Liver (tissue), 9 donors: ENCODE measurements around the gene HP. TPM values are rescaled to one million over a fixed set of nuclear protein-coding genes. Genes with fewer than 3 reads are reported as not detected.
A peak's percentile ranks its signal among the peaks of the same experiment; 100 is the strongest.

Experiments
- DNase-seq: peaks from one replicate; pipeline ENCODE4 v3.0.0-alpha.2; 2017; ENCODE audit warnings: low spot score
- H3K27ac ChIP-seq, 2 donors: one replicate each; pipeline ENCODE4 v1.7.0; 2013; ENCODE audit warnings: inconsistent platforms in 2 of 2, low read length in 2 of 2, control low read depth in 1 of 2, low read depth in 1 of 2, mild to moderate bottlenecking in 1 of 2
- H3K27me3 ChIP-seq, 4 donors: one replicate each; pipeline versions ENCODE4 v1.6.1 to v1.7.0; 2013; ENCODE audit warnings: low read length in 3 of 4, inconsistent platforms in 1 of 4, mild to moderate bottlenecking in 1 of 4, moderate library complexity in 1 of 4; ENCODE audit not compliant: control insufficient read depth in 4 of 4, insufficient read depth in 4 of 4
- H3K36me3 ChIP-seq, 4 donors: one replicate each; pipeline versions ENCODE4 v1.6.1 to v1.7.0; 2013; ENCODE audit warnings: low read length in 3 of 4, mild to moderate bottlenecking in 3 of 4, low read depth in 1 of 4, moderate library complexity in 1 of 4; ENCODE audit not compliant: control insufficient read depth in 4 of 4, insufficient read depth in 3 of 4
- H3K4me1 ChIP-seq, 4 donors: one replicate each; pipeline versions ENCODE4 v1.6.1 to v1.7.0; 2013; ENCODE audit warnings: low read length in 3 of 4, mild to moderate bottlenecking in 3 of 4, moderate library complexity in 1 of 4; ENCODE audit not compliant: control insufficient read depth in 4 of 4, insufficient read depth in 4 of 4
- H3K4me3 ChIP-seq, 3 donors: one replicate each; pipeline versions ENCODE4 v1.6.1 to v1.7.0; 2013; ENCODE audit warnings: low read length in 3 of 3, control low read depth in 1 of 3, low read depth in 1 of 3, mild to moderate bottlenecking in 1 of 3
- H3K9ac ChIP-seq, 2 donors: one replicate each; pipeline ENCODE4 v1.7.0; 2013; ENCODE audit warnings: low read length in 2 of 2, mild to moderate bottlenecking in 2 of 2, moderate library complexity in 2 of 2, control low read depth in 1 of 2, low read depth in 1 of 2
- H3K9me3 ChIP-seq, 4 donors: one replicate each; pipeline versions ENCODE4 v1.6.1 to v1.7.0; 2013; ENCODE audit warnings: low read length in 3 of 4; ENCODE audit not compliant: control insufficient read depth in 4 of 4
- ATF3 ChIP-seq: IDR thresholded peaks from 2 replicates; pipeline ENCODE4 v1.6.1; 2016; ENCODE audit warnings: antibody characterized with exemption
- EGR1 ChIP-seq, 2 donors: IDR thresholded peaks; 2 replicates each; pipeline ENCODE4 v1.6.1; 2016 to 2018; ENCODE audit warnings: antibody characterized with exemption in 2 of 2, low read depth in 2 of 2
- FOXA1 ChIP-seq: IDR thresholded peaks from 2 replicates; pipeline ENCODE4 v1.6.1; 2016; ENCODE audit warnings: antibody characterized with exemption
- FOXA2 ChIP-seq: IDR thresholded peaks from 2 replicates; pipeline ENCODE4 v1.6.1; 2016; ENCODE audit warnings: antibody characterized with exemption
- GABPA ChIP-seq, 2 donors: IDR thresholded peaks in 1 of 2; conservative IDR thresholded peaks in 1 of 2; 2 replicates each; pipeline ENCODE4 v1.6.1; 2016; ENCODE audit warnings: antibody characterized with exemption in 2 of 2, mild to moderate bottlenecking in 1 of 2, moderate library complexity in 1 of 2
- HNF4A ChIP-seq, 2 donors: conservative IDR thresholded peaks; 2 replicates each; pipeline ENCODE4 v1.6.1; 2016; ENCODE audit warnings: antibody characterized with exemption in 2 of 2, mild to moderate bottlenecking in 2 of 2
- HNF4G ChIP-seq: IDR thresholded peaks from 2 replicates; pipeline ENCODE4 v1.6.1; 2016; ENCODE audit warnings: antibody characterized with exemption
- JUND ChIP-seq, 2 donors: IDR thresholded peaks; 2 replicates each; pipeline ENCODE4 v1.6.1; 2016; ENCODE audit warnings: antibody characterized with exemption in 2 of 2
- MAX ChIP-seq: IDR thresholded peaks from 2 replicates; pipeline ENCODE4 v1.6.1; 2016; ENCODE audit warnings: antibody characterized with exemption
- NR2F2 ChIP-seq: IDR thresholded peaks from 2 replicates; pipeline ENCODE4 v1.6.1; 2016; ENCODE audit warnings: antibody characterized with exemption
- RAD21 ChIP-seq, 2 donors: IDR thresholded peaks; 2 replicates each; pipeline ENCODE4 v1.6.1; 2016; ENCODE audit warnings: antibody characterized with exemption in 2 of 2, mild to moderate bottlenecking in 2 of 2
- RXRA ChIP-seq, 2 donors: IDR thresholded peaks; 2 replicates each; pipeline ENCODE4 v1.6.1; 2017 to 2018; ENCODE audit warnings: antibody characterized with exemption in 2 of 2, mild to moderate bottlenecking in 1 of 2
- SP1 ChIP-seq: IDR thresholded peaks from 2 replicates; pipeline ENCODE4 v1.6.1; 2018; ENCODE audit warnings: antibody characterized with exemption, mild to moderate bottlenecking
- TAF1 ChIP-seq: conservative IDR thresholded peaks from 2 replicates; pipeline ENCODE4 v1.6.1; 2016; ENCODE audit warnings: antibody characterized with exemption, mild to moderate bottlenecking
- YY1 ChIP-seq: IDR thresholded peaks from 2 replicates; pipeline ENCODE4 v1.6.1; 2016; ENCODE audit warnings: antibody characterized with exemption, mild to moderate bottlenecking
- WGBS: extraction: QIAGEN DNeasy Blood & Tissue Kit; methylation state at CpG from one replicate; pipeline ENCODE4 v1.1.7; 2013; 5-methylcytosine and 5-hydroxymethylcytosine counted together
- polyA plus RNA-seq, 2 donors: library from polyadenylated mRNA; stranded (reverse) in 1 of 2; unstranded in 1 of 2; fragments of 200-250 nt in 1 of 2; fragments of >200 nt in 1 of 2; fragmentation: Nextera tagmentation in 1 of 2; extraction: Ambion mirVana in 1 of 2; gene quantifications; one replicate each; pipeline versions ENCODE4 v1.2.1 to v1.2.3, GENCODE V29; 2013 to 2015
- total RNA-seq, 2 donors: library from RNA; depleted of rRNA; stranded (reverse); fragments of >200 nt; gene quantifications; one replicate each; pipeline ENCODE4 v1.2.3, GENCODE V29; 2014
- TF ChIP-seq, protein P1 (sequence below): IDR thresholded peaks from 2 replicates; pipeline ENCODE4 v1.6.1; 2016; ENCODE audit warnings: antibody characterized with exemption
- TF ChIP-seq, protein P2 (sequence below): IDR thresholded peaks from 2 replicates; pipeline ENCODE4 v1.6.1; 2016; ENCODE audit warnings: antibody characterized with exemption, mild to moderate bottlenecking
- TF ChIP-seq, protein P3 (sequence below): fragments of 150-350 bp; IDR thresholded peaks from 2 replicates; pipeline ENCODE4 v1.5.1; 2017; ENCODE audit warnings: improper control_type of control experiment, low read depth, low read length; ENCODE audit not compliant: missing input control
- donor health status: healthy.
- donor health status: healthy.
- donor health status: healthy.
- donor health status: healthy.
- donor health status: healthy.

HP gene
- total and polyA plus RNA-seq, 4 donors = 13,922 to 117,679 (median 53,485) TPM

- TF ChIP-seq ATF3 = no peak
These were observed 30.1 kb downstream of the HP start (continued) for GRCh38 chr16:72084445-72084844.

DNA sequence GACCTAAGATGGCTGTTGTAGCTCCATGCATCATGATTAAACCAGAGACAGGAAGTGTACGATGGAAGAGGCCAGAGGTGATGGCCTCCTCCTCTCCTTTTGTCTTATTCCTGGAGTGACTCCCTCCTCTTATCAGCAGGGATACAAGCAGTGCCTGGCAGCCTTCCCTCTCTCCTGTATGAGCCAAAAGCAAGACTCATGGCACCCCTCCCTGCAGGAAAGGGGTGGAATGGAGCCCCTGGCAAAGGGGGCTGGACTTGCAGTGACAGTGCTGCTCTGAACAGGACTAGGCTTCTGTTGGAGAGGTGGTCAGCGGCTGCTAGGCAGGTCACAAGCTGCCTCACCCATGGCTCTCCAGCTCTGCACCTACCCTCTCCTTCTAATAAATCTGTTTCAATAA lies 30.7 kb downstream of the HP start:
- peaks cover 0 to 9% (median 8%) of the 10 kb centered on the region in 4 donors for H3K4me1 ChIP-seq
- 94% methylated on average over 2 of the region's 2 CpGs for WGBS
- no peak overlapping the region for H3K4me3 ChIP-seq
- H3K36me3 ChIP-seq = peaks cover 12 to 51% (median 41%) of the 10 kb centered on the region in 4 donors
- peaks cover 0 to 6% (median 3%) of the 10 kb centered on the region in 4 donors for H3K9me3 ChIP-seq
- no peak for DNase-seq
- no peak overlapping the region for H3K27ac ChIP-seq
- H3K9ac ChIP-seq = no peak overlapping the region
- TF ChIP-seq TAF1 (no peak), RXRA (IDR thresholded peaks at IDR 0.05) (no peak), HNF4G (no peak)
- no peaks in the 10 kb centered on the region for H3K27me3 ChIP-seq

- no peak overlapping the region for H3K27ac ChIP-seq
- no peak overlapping the region for H3K9ac ChIP-seq
- no peak for DNase-seq
- H3K4me1 ChIP-seq = peaks cover 0 to 38% (median 29%) of the 10 kb centered on the region in 4 donors
- no peaks in the 10 kb centered on the region for H3K27me3 ChIP-seq
- H3K4me3 ChIP-seq = peak overlapping the region in 1 of 3 donors; percentile 24
- 47% methylated on average over 3 of the region's 3 CpGs for WGBS
- H3K9me3 ChIP-seq = no peaks in the 10 kb centered on the region
- TF ChIP-seq ATF3 (no peak), EGR1 (IDR thresholded peaks at IDR 0.05; ENCODE audit: low read depth in 2 of 2) (no peak), YY1 (peak; percentile 59), RAD21 (IDR thresholded peaks at IDR 0.05) (peak in 1 of 2 donors; percentile 33), TAF1 (no peak), RXRA (IDR thresholded peaks at IDR 0.05) (peak; percentile 63 to 73), GABPA (IDR thresholded peaks at IDR 0.05 in 1 of 2, conservative IDR thresholded peaks at IDR 0.05 in 1 of 2) (peak in 1 of 2 donors; percentile 52), HNF4A (conservative IDR thresholded peaks at IDR 0.05) (peak; percentile 76 to 83), FOXA1 (no peak), NR2F2 (no peak), HNF4G (no peak), FOXA2 (peak; percentile 11), JUND (IDR thresholded peaks at IDR 0.05) (no peak), SP1 (peak; percentile 69), MAX (no peak)
- TF ChIP-seq, protein P1, sequence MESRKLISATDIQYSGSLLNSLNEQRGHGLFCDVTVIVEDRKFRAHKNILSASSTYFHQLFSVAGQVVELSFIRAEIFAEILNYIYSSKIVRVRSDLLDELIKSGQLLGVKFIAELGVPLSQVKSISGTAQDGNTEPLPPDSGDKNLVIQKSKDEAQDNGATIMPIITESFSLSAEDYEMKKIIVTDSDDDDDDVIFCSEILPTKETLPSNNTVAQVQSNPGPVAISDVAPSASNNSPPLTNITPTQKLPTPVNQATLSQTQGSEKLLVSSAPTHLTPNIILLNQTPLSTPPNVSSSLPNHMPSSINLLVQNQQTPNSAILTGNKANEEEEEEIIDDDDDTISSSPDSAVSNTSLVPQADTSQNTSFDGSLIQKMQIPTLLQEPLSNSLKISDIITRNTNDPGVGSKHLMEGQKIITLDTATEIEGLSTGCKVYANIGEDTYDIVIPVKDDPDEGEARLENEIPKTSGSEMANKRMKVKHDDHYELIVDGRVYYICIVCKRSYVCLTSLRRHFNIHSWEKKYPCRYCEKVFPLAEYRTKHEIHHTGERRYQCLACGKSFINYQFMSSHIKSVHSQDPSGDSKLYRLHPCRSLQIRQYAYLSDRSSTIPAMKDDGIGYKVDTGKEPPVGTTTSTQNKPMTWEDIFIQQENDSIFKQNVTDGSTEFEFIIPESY = no peak
- TF ChIP-seq, protein P2, sequence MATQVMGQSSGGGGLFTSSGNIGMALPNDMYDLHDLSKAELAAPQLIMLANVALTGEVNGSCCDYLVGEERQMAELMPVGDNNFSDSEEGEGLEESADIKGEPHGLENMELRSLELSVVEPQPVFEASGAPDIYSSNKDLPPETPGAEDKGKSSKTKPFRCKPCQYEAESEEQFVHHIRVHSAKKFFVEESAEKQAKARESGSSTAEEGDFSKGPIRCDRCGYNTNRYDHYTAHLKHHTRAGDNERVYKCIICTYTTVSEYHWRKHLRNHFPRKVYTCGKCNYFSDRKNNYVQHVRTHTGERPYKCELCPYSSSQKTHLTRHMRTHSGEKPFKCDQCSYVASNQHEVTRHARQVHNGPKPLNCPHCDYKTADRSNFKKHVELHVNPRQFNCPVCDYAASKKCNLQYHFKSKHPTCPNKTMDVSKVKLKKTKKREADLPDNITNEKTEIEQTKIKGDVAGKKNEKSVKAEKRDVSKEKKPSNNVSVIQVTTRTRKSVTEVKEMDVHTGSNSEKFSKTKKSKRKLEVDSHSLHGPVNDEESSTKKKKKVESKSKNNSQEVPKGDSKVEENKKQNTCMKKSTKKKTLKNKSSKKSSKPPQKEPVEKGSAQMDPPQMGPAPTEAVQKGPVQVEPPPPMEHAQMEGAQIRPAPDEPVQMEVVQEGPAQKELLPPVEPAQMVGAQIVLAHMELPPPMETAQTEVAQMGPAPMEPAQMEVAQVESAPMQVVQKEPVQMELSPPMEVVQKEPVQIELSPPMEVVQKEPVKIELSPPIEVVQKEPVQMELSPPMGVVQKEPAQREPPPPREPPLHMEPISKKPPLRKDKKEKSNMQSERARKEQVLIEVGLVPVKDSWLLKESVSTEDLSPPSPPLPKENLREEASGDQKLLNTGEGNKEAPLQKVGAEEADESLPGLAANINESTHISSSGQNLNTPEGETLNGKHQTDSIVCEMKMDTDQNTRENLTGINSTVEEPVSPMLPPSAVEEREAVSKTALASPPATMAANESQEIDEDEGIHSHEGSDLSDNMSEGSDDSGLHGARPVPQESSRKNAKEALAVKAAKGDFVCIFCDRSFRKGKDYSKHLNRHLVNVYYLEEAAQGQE = peak; percentile 33
- TF ChIP-seq, protein P3, sequence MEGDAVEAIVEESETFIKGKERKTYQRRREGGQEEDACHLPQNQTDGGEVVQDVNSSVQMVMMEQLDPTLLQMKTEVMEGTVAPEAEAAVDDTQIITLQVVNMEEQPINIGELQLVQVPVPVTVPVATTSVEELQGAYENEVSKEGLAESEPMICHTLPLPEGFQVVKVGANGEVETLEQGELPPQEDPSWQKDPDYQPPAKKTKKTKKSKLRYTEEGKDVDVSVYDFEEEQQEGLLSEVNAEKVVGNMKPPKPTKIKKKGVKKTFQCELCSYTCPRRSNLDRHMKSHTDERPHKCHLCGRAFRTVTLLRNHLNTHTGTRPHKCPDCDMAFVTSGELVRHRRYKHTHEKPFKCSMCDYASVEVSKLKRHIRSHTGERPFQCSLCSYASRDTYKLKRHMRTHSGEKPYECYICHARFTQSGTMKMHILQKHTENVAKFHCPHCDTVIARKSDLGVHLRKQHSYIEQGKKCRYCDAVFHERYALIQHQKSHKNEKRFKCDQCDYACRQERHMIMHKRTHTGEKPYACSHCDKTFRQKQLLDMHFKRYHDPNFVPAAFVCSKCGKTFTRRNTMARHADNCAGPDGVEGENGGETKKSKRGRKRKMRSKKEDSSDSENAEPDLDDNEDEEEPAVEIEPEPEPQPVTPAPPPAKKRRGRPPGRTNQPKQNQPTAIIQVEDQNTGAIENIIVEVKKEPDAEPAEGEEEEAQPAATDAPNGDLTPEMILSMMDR = no peak
- peaks cover 17 to 43% (median 30%) of the 10 kb centered on the region in 4 donors for H3K36me3 ChIP-seq
These were observed 36.9 kb downstream of the HP start for GRCh38 chr16:72091217-72091616.
